NCI-H2227 (cell line): ENCODE measurements around the gene CD99L2.
A peak's percentile ranks its signal among the peaks of the same experiment; 100 is the strongest.

Source experiments
- DNase-seq: peaks from one replicate; lab custom pipeline; 2025; ENCODE audit not compliant: unreplicated experiment; lab: John Stamatoyannopoulos, UW

CD99L2 gene

DNA sequence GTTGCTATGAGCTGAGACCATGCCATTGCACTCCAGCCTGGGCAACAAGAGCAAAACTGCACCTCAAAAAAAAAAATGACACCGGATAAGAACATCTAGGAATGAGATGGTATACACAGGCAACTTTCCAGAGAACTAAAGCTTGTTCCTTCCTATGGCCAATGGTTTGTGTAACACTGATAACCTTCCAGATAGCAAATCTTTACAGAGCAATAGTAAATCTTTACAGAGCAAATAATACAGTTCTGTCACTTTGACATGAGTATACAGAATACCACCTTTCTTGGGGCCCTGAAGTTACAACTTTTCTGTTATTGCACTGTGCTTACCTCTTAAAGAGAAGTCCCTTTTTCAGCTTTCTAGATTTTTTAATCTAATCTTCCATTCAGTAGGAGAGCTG, 91.6 kb downstream of the CD99L2 start:
- DNase-seq, result no peak

DNA sequence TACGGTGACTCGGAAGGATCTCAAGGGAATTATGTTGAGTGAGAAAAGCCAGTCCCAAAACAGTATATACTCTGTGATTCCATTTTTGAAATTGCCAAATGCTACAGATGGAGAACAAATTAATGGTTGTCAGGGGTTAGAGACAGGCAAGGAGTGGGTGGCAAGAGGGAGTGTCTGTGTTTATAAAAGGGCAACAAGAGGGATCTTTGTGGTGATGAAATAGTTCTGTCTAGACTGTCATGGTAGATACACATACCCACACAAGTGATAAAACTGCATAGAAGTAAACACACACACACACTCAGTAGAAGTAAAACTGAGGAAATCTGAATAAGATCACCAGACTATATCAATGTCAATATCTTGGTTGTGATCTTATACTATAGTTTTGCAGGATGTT, 92.7 kb downstream of the CD99L2 start:
- DNase-seq, result no peak

- no peak for DNase-seq
Measured at GRCh38 chrX:150792949-150793527, 105.4 kb downstream of the CD99L2 start.

- DNase-seq, result no peak
Measured at GRCh38 chrX:150790021-150790420, 108.4 kb downstream of the CD99L2 start.

DNA sequence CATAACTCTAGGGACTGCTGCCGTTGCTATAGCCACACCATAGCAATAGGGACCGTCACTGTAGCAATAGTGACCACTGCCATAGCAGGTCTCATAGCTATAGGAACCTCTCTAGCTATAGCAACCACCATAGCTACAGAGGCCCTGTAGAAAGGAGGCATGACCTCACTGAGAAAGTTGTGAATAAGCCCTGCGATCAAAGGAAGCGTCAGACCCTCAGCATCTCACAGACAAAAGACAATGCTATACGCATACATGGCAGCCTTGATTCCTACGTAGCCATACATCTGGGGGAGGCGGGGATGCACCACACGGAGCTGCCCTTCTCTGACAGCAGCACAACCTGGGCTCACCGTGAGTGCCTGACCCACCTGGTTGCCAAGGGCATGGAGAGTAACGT, 116.8 kb downstream of the CD99L2 start:
- DNase-seq, result no peak

- no peak for DNase-seq
Measured at GRCh38 chrX:150779385-150779784, 119.1 kb downstream of the CD99L2 start.

- no peak for DNase-seq
Measured at GRCh38 chrX:150777328-150777992, 121.0 kb downstream of the CD99L2 start.

DNA sequence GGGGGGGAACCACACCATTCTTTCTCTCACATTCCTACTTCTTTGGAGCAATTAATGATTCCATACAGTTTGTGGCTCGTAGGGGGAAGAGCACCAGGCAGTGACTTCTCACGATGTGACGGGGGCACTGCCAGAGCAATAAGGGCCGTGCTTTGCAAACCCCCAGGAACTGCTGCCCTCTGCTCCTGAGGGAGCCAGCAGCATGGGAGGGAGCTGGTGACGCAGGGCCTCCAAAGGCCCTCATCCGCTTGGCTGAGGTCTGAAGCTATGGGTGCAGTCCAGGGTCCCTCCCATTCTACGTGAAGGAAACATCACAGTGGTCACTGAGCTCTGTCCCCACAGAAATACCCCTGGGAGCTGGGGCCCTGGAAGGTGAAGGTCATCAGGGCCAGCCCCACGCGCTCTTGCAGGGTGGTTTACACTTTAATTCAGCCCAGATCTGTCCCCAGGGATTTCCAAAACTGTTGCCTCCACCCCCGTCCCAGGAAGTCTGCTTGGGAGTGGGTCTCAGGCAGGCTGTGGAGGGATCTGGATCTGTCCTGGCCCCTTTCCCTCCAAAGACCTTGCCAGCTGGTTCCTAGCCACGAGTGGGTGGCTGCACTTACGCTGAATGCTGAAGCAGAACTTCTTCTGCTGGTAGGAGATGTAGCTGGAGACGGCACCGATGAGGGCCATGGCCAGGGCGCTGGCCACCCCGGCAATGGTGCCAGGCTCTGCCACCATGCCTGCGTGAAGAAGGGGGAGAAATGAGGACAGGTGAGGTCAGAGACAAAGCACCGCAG, 122.7 kb downstream of the CD99L2 start:
- DNase-seq, result no peak

GRCh38 chrX:150774798-150775568, 123.5 kb downstream of the CD99L2 start:
- DNase-seq, result no peak

- DNase-seq, result no peak
Measured at GRCh38 chrX:150773634-150774033, 124.8 kb downstream of the CD99L2 start.

- DNase-seq, result no peak
Measured at GRCh38 chrX:150773117-150773516, 125.4 kb downstream of the CD99L2 start.

DNA sequence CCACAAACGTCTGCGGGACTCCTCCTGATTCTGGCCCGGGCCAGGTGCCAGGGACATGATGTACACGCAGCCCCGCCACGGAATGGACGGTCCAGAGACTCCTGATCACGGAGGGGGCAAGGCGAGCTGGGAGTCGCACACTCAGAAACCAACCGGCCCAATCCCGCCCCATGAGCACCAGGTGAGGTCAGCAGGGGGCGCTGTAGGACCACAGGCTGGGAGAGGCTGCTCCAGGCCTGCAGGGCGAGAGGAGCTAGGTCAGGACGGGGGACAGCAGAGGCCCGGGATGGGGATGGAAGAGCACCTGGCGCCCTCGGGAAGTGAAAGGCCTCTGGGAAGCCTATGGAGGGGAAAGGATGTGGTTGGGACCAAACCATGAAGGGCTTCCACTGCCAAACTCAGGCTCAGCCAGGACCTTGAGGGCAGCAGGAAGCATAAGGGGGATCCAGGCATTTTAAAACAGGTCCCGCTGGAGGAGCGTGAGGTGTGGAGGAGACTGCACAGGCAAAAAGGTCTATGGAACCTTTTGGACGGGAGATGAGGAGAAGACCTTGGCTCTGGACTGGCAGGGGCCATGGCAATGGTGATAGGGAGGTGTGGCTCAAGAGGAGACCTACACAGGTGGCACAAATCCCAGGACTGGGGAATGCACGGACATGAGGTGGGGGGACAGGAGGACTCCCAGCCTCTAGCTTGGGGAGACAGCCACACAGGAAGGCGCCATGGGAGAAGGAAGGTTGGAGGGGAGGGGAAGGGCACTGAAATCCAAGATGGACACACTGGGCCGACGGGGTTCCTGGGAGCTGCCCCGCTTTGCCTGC, 126.1 kb downstream of the CD99L2 start:
- peak; percentile 66 for DNase-seq

GRCh38 chrX:150771116-150771515, 127.4 kb downstream of the CD99L2 start:
- no peak for DNase-seq

DNA sequence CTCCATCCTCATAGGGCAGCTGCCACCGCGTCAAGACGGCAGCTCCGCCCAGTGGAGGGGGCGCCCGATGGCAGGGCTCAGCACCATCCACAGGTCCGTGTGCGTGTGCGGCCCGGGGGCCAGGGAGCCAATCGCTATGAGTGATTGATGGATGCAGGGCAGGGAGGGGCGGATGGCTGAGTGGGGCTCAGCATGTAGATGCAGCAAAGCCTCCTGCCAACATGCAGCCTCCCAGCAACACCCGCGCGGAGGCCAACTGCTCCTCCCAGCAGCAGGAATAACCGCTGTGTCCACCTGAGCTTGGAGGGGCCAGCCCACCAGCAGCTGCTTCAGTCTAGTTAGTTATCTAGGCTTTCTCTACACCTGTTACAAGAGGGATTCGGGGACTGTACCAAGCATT, 127.8 kb downstream of the CD99L2 start:
- DNase-seq, result no peak

DNA sequence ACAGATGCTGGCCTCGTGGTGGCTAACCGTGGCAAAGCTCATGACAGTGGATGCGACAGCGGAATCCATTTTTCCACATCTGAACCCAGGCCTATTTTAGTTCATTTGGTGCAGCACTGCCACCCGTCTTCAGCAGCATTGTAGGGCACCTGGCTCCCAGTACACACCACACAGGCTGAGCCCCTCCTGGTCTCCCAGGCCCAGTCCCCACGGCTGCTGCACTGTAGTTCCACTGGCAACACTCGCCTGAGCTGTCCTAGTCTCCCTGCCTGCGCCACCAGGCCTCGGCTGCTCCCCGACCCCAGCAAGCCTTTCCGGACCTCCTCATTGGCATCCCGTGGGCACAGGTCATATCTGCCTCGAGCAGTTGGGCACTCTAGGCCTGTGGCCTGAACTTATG, 129.1 kb downstream of the CD99L2 start:
- no peak for DNase-seq

DNA sequence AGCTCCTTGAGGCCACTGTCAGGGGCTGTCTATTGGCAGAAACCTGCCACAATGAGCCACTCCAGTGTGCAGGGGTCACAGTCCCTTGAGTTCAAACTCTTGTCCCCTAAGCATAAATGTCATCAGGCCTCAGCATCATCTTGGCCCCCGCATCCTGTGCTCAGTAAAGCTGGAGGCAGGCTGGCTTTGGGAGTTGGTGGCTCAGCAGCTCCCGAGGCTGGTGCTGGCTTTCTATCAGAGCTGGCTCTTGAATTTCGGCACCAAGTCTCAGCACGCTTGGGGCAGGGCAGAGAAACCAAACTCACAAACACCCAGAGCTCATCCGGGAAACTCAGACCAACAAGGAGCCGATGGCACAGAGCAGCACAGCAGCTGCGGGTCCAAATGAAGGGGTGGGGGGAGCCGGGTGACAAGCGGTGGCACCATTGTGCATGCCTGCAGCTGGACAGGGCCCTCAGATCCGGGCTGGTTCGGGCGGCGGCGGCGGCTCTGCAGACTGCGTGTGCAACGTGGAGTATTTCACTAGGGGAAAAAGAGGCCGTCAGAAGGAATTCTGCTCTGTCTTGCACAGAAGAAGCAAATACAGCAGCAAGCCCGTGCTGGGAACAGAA, 129.8 kb downstream of the CD99L2 start:
- DNase-seq, result no peak

- DNase-seq, result no peak
Measured at GRCh38 chrX:150768132-150768485, 130.4 kb downstream of the CD99L2 start.

DNA sequence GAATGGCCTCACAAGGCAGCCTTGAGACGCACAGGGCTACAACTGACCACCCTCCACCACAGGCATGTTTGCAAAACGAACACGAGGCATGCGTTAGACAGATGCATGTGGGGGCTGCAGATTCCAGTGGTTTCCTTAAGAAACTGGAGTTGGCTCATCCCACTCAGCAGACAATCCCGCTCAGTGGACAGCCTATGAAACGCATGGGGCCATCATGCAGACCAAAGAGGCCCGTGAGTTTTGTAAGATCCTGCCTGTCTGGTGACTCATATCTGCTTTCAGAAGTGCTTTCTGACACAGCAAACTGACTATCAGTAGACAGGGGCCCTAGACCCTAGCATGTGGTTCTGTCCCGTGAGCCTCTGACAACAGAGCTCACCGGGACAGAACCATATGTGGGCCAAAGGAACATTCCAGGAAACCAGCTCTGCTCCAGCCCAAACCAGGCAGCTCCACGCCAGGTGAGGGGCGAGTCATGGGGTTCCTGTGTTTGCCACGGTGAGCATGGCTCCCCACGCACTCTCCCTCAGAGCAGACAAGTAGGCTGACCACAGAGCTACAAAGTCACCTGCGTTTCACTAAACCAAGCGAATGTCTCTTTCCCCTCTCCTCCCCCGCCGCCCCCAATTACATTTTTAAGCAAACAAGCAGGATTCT, 130.9 kb downstream of the CD99L2 start:
- DNase-seq, result no peak

DNA sequence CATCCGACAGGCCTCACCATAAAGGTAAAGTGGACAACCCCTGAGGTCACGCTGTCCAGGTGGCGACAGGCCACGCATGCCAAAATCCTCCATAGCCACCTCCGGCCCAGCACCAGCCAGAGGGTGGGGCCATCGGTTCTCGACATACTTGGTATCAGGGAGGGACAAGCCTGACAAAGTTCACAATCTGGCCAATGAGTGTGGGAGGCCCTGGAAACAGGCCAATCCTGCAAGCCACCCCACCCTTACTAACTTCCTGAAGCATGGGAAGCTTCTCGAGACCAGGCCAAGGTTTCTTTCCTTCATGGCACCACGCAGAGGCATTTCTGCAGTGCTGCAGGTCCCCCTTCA, 131.4 kb downstream of the CD99L2 start:
- no peak for DNase-seq
